ENCODE measurements around the gene KLHL29.

- TF ChIP-seq CTCF (IDR thresholded peaks at IDR 0.05) (no peak), TAF1 (IDR thresholded peaks at IDR 0.05; ENCODE audit: borderline replicate concordance, low read depth, low read length) (no peak), POLR2AphosphoS5 (IDR thresholded peaks at IDR 0.05; ENCODE audit: low read depth, low read length) (no peak), GABPA (IDR thresholded peaks at IDR 0.05; ENCODE audit: low read depth) (no peak), GATA2 (CRISPR knock-in tag; IDR thresholded peaks at IDR 0.05) (no peak), JUND (IDR thresholded peaks at IDR 0.05) (no peak), FOXM1 (IDR thresholded peaks at IDR 0.05; ENCODE audit: low read depth) (no peak), MAX (IDR thresholded peaks at IDR 0.05; ENCODE audit: low read depth) (no peak), REST (IDR thresholded peaks at IDR 0.05; ENCODE audit: low read depth, low read length) (no peak), ELF1 (IDR thresholded peaks at IDR 0.05) (no peak), NRF1 (IDR thresholded peaks at IDR 0.05; ENCODE audit: low read depth, low read length) (no peak), YY1 (IDR thresholded peaks at IDR 0.05; ENCODE audit: low read depth) (no peak), EZH2phosphoT487 (IDR thresholded peaks at IDR 0.05; ENCODE audit: borderline replicate concordance, low read depth) (no peak)
Measured at GRCh38 chr2:23492337-23492675, 107.3 kb downstream of the KLHL29 start.

Measured in SK-N-SH (cell line).